HUES48 (cell line): Measurements from ENCODE around the gene GMPR.

Experiments used
- H3K27ac ChIP-seq: one replicate; pipeline ENCODE4 v1.7.0; 2013; ENCODE audit warnings: low read depth, low read length, inconsistent platforms
- H3K27me3 ChIP-seq: 2 replicates; pipeline ENCODE4 v1.6.1; 2013; ENCODE audit warnings: mild to moderate bottlenecking, low read length; ENCODE audit not compliant: control insufficient read depth, insufficient read depth
- H3K36me3 ChIP-seq: 2 replicates; pipeline ENCODE4 v1.6.1; 2013; ENCODE audit warnings: low read length; ENCODE audit not compliant: control insufficient read depth, insufficient read depth
- H3K4me1 ChIP-seq: 2 replicates; pipeline ENCODE4 v1.6.1; 2013; ENCODE audit warnings: mild to moderate bottlenecking, low read length; ENCODE audit not compliant: control insufficient read depth, insufficient read depth
- H3K4me3 ChIP-seq: 2 replicates; pipeline ENCODE4 v1.5.1; 2013; ENCODE audit warnings: mild to moderate bottlenecking, low read depth, low read length
- H3K9ac ChIP-seq: 2 replicates; pipeline ENCODE4 v1.6.1; 2013; ENCODE audit warnings: mild to moderate bottlenecking, low read depth, low read length, moderate library complexity
- H3K9me3 ChIP-seq: 2 replicates; pipeline ENCODE4 v1.6.1; 2013; ENCODE audit warnings: low read length; ENCODE audit not compliant: control insufficient read depth, insufficient read depth

Gene GMPR

GRCh38 chr6:16274885-16275589 lies 36.6 kb downstream of the GMPR start:
- no peak overlapping the region for H3K27ac ChIP-seq
- no peaks in the 10 kb centered on the region for H3K27me3 ChIP-seq

GRCh38 chr6:16277101-16277981 lies 39.0 kb downstream of the GMPR start:
- H3K9ac ChIP-seq = no peak overlapping the region
- H3K4me3 ChIP-seq = no peak overlapping the region
- H3K27me3 ChIP-seq = no peaks in the 10 kb centered on the region
- no peaks in the 10 kb centered on the region for H3K36me3 ChIP-seq
- 0 out of 2 replicates have a peak, but pooled peaks cover 3% of the 10 kb centered on the region for H3K4me1 ChIP-seq
- no peaks in the 10 kb centered on the region for H3K9me3 ChIP-seq
- H3K27ac ChIP-seq = peak overlapping the region; percentile 36

More at GRCh38 chr6:16274885-16275589, 36.6 kb downstream of the GMPR start:
- H3K36me3 ChIP-seq = no peaks in the 10 kb centered on the region
- H3K4me1 ChIP-seq = 0 out of 2 replicates have a peak, but pooled peaks cover 3% of the 10 kb centered on the region
- H3K9ac ChIP-seq = no peak overlapping the region
- no peaks in the 10 kb centered on the region for H3K9me3 ChIP-seq
- H3K4me3 ChIP-seq = no peak overlapping the region

GRCh38 chr6:16278048-16278724 lies 39.8 kb downstream of the GMPR start:
- Histone ChIP-seq H3K9ac (no peak overlapping the region), H3K36me3 (no peaks in the 10 kb centered on the region), H3K27ac (peak overlapping the region; percentile 36), H3K9me3 (no peaks in the 10 kb centered on the region), H3K4me1 (0 out of 2 replicates have a peak, but pooled peaks cover 3% of the 10 kb centered on the region), H3K4me3 (no peak overlapping the region), H3K27me3 (no peaks in the 10 kb centered on the region)

GRCh38 chr6:16278750-16279149 lies 40.4 kb downstream of the GMPR start:
- no peaks in the 10 kb centered on the region for H3K9me3 ChIP-seq
- no peak overlapping the region for H3K9ac ChIP-seq
- H3K4me1 ChIP-seq = 0 out of 2 replicates have a peak, but pooled peaks cover 3% of the 10 kb centered on the region
- no peaks in the 10 kb centered on the region for H3K36me3 ChIP-seq
- H3K4me3 ChIP-seq = no peak overlapping the region
- H3K27me3 ChIP-seq = no peaks in the 10 kb centered on the region
- H3K27ac ChIP-seq = no peak overlapping the region

- no peaks in the 10 kb centered on the region for H3K27me3 ChIP-seq
- H3K4me3 ChIP-seq = no peak overlapping the region
- H3K36me3 ChIP-seq = no peaks in the 10 kb centered on the region
- no peak overlapping the region for H3K27ac ChIP-seq
- 0 out of 2 replicates have a peak, but pooled peaks cover 3% of the 10 kb centered on the region for H3K4me1 ChIP-seq
- no peaks in the 10 kb centered on the region for H3K9me3 ChIP-seq
- no peak overlapping the region for H3K9ac ChIP-seq
Observed at GRCh38 chr6:16279243-16279642, 40.9 kb downstream of the GMPR start.

- Histone ChIP-seq H3K36me3 (no peaks in the 10 kb centered on the region), H3K9ac (no peak overlapping the region), H3K27ac (no peak overlapping the region), H3K27me3 (no peaks in the 10 kb centered on the region; the same call in 1 of the 2 replicates), H3K4me3 (no peak overlapping the region), H3K9me3 (no peaks in the 10 kb centered on the region), H3K4me1 (0 out of 2 replicates have a peak, but pooled peaks cover 2% of the 10 kb centered on the region)
Observed at GRCh38 chr6:16282370-16282769, 44.0 kb downstream of the GMPR start.

- Histone ChIP-seq H3K36me3 (no peaks in the 10 kb centered on the region), H3K27me3 (no peaks in the 10 kb centered on the region; the same call in 1 of the 2 replicates), H3K9me3 (no peaks in the 10 kb centered on the region), H3K4me3 (no peak overlapping the region), H3K27ac (no peak overlapping the region), H3K9ac (no peak overlapping the region), H3K4me1 (no peaks in the 10 kb centered on the region)
Observed at GRCh38 chr6:16284472-16284871, 46.1 kb downstream of the GMPR start.

GRCh38 chr6:16285467-16286150 lies 47.2 kb downstream of the GMPR start:
- Histone ChIP-seq H3K36me3 (no peaks in the 10 kb centered on the region), H3K4me1 (peaks cover 2% of the 10 kb centered on the region; the same call in 1 of the 2 replicates), H3K9me3 (no peaks in the 10 kb centered on the region), H3K4me3 (no peak overlapping the region), H3K27ac (no peak overlapping the region), H3K9ac (no peak overlapping the region), H3K27me3 (no peaks in the 10 kb centered on the region; the same call in 1 of the 2 replicates)

GRCh38 chr6:16286151-16286522 lies 47.8 kb downstream of the GMPR start:
- H3K36me3 ChIP-seq = no peaks in the 10 kb centered on the region
- H3K27ac ChIP-seq = no peak overlapping the region
- no peaks in the 10 kb centered on the region for H3K9me3 ChIP-seq
- H3K9ac ChIP-seq = no peak overlapping the region
- H3K4me3 ChIP-seq = no peak overlapping the region
- no peaks in the 10 kb centered on the region; the same call in 1 of the 2 replicates for H3K27me3 ChIP-seq
- H3K4me1 ChIP-seq = peaks cover 2% of the 10 kb centered on the region; the same call in 1 of the 2 replicates

- Histone ChIP-seq H3K36me3 (no peaks in the 10 kb centered on the region), H3K9ac (no peak overlapping the region), H3K27me3 (no peaks in the 10 kb centered on the region; the same call in 1 of the 2 replicates), H3K9me3 (no peaks in the 10 kb centered on the region), H3K27ac (no peak overlapping the region), H3K4me3 (no peak overlapping the region), H3K4me1 (peaks cover 2% of the 10 kb centered on the region; the same call in 1 of the 2 replicates)
Observed at GRCh38 chr6:16288163-16288562, 49.8 kb downstream of the GMPR start.
